HepG2 (cell line): ENCODE results near the gene CHRD. TPM values are rescaled to one million over a fixed set of nuclear protein-coding genes. Genes with fewer than 3 reads are reported as not detected.
A peak's percentile ranks its signal among the peaks of the same experiment; 100 is the strongest.

Experiments used
- GABPB1 ChIP-seq: IDR thresholded peaks from 2 replicates; pipeline ENCODE4 v1.6.1; 2016; ENCODE audit warnings: mild to moderate bottlenecking, missing genetic modification reagents, moderate library complexity, missing compliant biosample characterization
- HMG20B ChIP-seq: conservative IDR thresholded peaks from 2 replicates; pipeline ENCODE4 v1.6.1; 2016; ENCODE audit warnings: missing genetic modification reagents, missing compliant biosample characterization
- MYC ChIP-seq: sonication (generic); formaldehyde crosslinking; IDR thresholded peaks from 2 replicates; pipeline ENCODE4 v1.9.0; 2021; ENCODE audit warnings: missing genetic modification reagents, borderline replicate concordance
- POLR2G ChIP-seq: fragments of 200-400 bp; formaldehyde crosslinking; IDR thresholded peaks from 2 replicates; pipeline ENCODE4 v1.6.1; 2018; ENCODE audit warnings: mild to moderate bottlenecking, low read depth, low read length, moderate library complexity
- ZFP37 ChIP-seq: sonication (generic); formaldehyde crosslinking; IDR thresholded peaks from 2 replicates; pipeline ENCODE4 v1.4.0; 2020; ENCODE audit warnings: missing genetic modification reagents, borderline replicate concordance
- ZFP62 ChIP-seq: sonication (generic); formaldehyde crosslinking; IDR thresholded peaks from 2 replicates; pipeline ENCODE4 v1.4.0; 2020; ENCODE audit warnings: missing genetic modification reagents
- ZFX ChIP-seq: sonication (generic); formaldehyde crosslinking; IDR thresholded peaks from 2 replicates; pipeline ENCODE4 v1.4.0; 2020; ENCODE audit warnings: mild to moderate bottlenecking, low read depth, missing genetic modification reagents, moderate library complexity
- ZNF235 ChIP-seq: sonication (generic); formaldehyde crosslinking; IDR thresholded peaks from 2 replicates; pipeline ENCODE4 v1.8.1; 2023; ENCODE audit warnings: mild to moderate bottlenecking, missing genetic modification reagents, borderline replicate concordance
- ZNF530 ChIP-seq: sonication (generic); formaldehyde crosslinking; IDR thresholded peaks from 2 replicates; pipeline ENCODE4 v1.5.0; 2020; ENCODE audit warnings: low read depth, mild to moderate bottlenecking, missing genetic modification reagents
- ZSCAN12 ChIP-seq: sonication (generic); formaldehyde crosslinking; IDR thresholded peaks from 2 replicates; pipeline ENCODE4 v1.9.0; 2021; ENCODE audit warnings: mild to moderate bottlenecking, missing genetic modification reagents
- polyA plus RNA-seq, 8 experiments: library from polyadenylated mRNA; depleted of rRNA in 3 of 8; stranded (reverse) in 7 of 8; unstranded in 1 of 8; fragments of >200 nt; fragmentation: Illumina TruSeq in 4 of 8; extraction: Trizol in 4 of 8; gene quantifications; 2 replicates each; pipeline versions ENCODE4 v1.2.1 to v1.2.3, GENCODE V29; 2011 to 2016; ENCODE audit warnings: low read depth in 4 of 8, missing spikeins in 1 of 8, mixed read lengths in 1 of 8; ENCODE audit not compliant: insufficient read depth in 1 of 8
- total RNA-seq, 5 experiments: library from RNA; depleted of rRNA; stranded (reverse); fragments of >200 nt; fragmentation: Illumina TruSeq; extraction: Trizol; gene quantifications; 2 replicates each; pipeline ENCODE4 v1.2.3, GENCODE V29; 2016; ENCODE audit warnings: low read depth in 1 of 5
- TF ChIP-seq, protein P1 (sequence below): sonication (generic); formaldehyde crosslinking; IDR thresholded peaks from 2 replicates; pipeline ENCODE4 v1.4.0; 2020; ENCODE audit warnings: missing genetic modification reagents, borderline replicate concordance
- TF ChIP-seq, protein P2 (sequence below): sonication (generic); formaldehyde crosslinking; IDR thresholded peaks from 2 replicates; pipeline ENCODE4 v1.5.1; 2020; ENCODE audit warnings: mild to moderate bottlenecking, missing genetic modification reagents, moderate library complexity
- TF ChIP-seq, protein P3 (sequence below): sonication (generic); formaldehyde crosslinking; IDR thresholded peaks from 2 replicates; pipeline ENCODE4 v1.5.0; 2020; ENCODE audit warnings: mild to moderate bottlenecking, missing genetic modification reagents, moderate library complexity
- TF ChIP-seq, protein P4 (sequence below): sonication (generic); formaldehyde crosslinking; IDR thresholded peaks from 2 replicates; pipeline ENCODE4 v1.5.0; 2020; ENCODE audit warnings: mild to moderate bottlenecking, missing genetic modification reagents
- TF ChIP-seq, protein P5 (sequence below): sonication (generic); formaldehyde crosslinking; IDR thresholded peaks from 2 replicates; pipeline ENCODE4 v1.4.0; 2020; ENCODE audit warnings: missing genetic modification reagents

The CHRD gene
- total and polyA plus RNA-seq, 2 of the 13 experiments (the other 11 are each of a cell fraction or from before 2014, with no cell fraction given): 22.2 to 35.2 TPM

DNA sequence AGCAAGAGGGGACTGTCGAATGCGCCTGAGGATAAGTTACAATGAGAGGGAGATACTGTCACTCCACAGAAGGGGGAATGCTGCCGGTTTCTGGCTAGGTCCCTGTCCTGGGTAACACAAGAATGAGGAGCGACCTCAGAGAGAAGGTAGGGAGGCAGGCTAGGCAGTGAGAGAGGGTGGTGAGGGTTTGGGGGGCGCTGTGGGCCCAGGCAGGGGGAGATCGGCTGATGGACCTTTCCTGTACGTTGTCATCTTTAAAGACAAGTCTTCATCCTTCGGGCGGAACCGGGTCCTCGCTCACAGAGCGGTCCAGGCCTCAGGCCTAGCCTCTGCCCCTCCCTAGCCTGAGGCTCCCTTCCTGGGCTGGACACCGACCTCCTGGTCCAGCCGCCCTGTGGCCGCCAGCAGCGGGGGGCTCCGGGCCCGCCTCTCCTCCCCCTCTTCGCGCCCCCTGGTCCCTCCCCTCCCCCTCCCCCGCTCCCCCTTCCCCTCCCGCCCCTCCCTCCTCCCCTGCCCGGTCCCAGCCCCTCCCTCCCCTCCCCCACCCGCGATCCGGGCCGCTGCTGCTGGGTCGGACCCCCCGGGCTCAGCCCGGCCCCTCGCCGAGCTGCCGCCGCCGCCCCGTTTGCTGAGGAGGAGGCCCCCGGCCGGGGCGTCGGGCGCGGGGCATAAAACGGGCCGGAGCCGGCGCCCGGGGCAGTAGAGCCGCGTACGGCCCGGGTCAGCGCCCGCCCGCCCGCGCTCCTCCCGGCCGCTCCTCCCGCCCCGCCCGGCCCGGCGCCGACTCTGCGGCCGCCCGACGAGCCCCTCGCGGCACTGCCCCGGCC, at the start of gene CHRD (continued):
- TF ChIP-seq, protein P1, sequence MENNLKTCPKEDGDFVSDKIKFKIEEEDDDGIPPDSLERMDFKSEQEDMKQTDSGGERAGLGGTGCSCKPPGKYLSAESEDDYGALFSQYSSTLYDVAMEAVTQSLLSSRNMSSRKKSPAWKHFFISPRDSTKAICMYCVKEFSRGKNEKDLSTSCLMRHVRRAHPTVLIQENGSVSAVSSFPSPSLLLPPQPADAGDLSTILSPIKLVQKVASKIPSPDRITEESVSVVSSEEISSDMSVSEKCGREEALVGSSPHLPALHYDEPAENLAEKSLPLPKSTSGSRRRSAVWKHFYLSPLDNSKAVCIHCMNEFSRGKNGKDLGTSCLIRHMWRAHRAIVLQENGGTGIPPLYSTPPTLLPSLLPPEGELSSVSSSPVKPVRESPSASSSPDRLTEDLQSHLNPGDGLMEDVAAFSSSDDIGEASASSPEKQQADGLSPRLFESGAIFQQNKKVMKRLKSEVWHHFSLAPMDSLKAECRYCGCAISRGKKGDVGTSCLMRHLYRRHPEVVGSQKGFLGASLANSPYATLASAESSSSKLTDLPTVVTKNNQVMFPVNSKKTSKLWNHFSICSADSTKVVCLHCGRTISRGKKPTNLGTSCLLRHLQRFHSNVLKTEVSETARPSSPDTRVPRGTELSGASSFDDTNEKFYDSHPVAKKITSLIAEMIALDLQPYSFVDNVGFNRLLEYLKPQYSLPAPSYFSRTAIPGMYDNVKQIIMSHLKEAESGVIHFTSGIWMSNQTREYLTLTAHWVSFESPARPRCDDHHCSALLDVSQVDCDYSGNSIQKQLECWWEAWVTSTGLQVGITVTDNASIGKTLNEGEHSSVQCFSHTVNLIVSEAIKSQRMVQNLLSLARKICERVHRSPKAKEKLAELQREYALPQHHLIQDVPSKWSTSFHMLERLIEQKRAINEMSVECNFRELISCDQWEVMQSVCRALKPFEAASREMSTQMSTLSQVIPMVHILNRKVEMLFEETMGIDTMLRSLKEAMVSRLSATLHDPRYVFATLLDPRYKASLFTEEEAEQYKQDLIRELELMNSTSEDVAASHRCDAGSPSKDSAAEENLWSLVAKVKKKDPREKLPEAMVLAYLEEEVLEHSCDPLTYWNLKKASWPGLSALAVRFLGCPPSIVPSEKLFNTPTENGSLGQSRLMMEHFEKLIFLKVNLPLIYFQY: peak; percentile 63; the same call in 1 of the 2 replicates
- TF ChIP-seq, protein P2, sequence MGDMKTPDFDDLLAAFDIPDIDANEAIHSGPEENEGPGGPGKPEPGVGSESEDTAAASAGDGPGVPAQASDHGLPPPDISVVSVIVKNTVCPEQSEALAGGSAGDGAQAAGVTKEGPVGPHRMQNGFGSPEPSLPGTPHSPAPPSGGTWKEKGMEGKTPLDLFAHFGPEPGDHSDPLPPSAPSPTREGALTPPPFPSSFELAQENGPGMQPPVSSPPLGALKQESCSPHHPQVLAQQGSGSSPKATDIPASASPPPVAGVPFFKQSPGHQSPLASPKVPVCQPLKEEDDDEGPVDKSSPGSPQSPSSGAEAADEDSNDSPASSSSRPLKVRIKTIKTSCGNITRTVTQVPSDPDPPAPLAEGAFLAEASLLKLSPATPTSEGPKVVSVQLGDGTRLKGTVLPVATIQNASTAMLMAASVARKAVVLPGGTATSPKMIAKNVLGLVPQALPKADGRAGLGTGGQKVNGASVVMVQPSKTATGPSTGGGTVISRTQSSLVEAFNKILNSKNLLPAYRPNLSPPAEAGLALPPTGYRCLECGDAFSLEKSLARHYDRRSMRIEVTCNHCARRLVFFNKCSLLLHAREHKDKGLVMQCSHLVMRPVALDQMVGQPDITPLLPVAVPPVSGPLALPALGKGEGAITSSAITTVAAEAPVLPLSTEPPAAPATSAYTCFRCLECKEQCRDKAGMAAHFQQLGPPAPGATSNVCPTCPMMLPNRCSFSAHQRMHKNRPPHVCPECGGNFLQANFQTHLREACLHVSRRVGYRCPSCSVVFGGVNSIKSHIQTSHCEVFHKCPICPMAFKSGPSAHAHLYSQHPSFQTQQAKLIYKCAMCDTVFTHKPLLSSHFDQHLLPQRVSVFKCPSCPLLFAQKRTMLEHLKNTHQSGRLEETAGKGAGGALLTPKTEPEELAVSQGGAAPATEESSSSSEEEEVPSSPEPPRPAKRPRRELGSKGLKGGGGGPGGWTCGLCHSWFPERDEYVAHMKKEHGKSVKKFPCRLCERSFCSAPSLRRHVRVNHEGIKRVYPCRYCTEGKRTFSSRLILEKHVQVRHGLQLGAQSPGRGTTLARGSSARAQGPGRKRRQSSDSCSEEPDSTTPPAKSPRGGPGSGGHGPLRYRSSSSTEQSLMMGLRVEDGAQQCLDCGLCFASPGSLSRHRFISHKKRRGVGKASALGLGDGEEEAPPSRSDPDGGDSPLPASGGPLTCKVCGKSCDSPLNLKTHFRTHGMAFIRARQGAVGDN (CRISPR knock-in tag): peak; percentile 50
- TF ChIP-seq ZFP37 (CRISPR knock-in tag) (0 out of 2 replicates have a peak, but pooled peaks have one; percentile 24), HMG20B (CRISPR knock-in tag) (no peak), POLR2G (no peak), ZFX (peak; percentile 67), MYC (0 out of 2 replicates have a peak, but pooled peaks have one; percentile 23), ZNF235 (CRISPR knock-in tag) (no peak), GABPB1 (CRISPR knock-in tag) (peak; percentile 47), ZFP62 (CRISPR knock-in tag) (no peak), ZNF530 (no peak), ZSCAN12 (no peak)
- TF ChIP-seq, protein P3, sequence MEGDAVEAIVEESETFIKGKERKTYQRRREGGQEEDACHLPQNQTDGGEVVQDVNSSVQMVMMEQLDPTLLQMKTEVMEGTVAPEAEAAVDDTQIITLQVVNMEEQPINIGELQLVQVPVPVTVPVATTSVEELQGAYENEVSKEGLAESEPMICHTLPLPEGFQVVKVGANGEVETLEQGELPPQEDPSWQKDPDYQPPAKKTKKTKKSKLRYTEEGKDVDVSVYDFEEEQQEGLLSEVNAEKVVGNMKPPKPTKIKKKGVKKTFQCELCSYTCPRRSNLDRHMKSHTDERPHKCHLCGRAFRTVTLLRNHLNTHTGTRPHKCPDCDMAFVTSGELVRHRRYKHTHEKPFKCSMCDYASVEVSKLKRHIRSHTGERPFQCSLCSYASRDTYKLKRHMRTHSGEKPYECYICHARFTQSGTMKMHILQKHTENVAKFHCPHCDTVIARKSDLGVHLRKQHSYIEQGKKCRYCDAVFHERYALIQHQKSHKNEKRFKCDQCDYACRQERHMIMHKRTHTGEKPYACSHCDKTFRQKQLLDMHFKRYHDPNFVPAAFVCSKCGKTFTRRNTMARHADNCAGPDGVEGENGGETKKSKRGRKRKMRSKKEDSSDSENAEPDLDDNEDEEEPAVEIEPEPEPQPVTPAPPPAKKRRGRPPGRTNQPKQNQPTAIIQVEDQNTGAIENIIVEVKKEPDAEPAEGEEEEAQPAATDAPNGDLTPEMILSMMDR (CRISPR knock-in tag): peak; percentile 30; the same call in 1 of the 2 replicates
- TF ChIP-seq, protein P4, sequence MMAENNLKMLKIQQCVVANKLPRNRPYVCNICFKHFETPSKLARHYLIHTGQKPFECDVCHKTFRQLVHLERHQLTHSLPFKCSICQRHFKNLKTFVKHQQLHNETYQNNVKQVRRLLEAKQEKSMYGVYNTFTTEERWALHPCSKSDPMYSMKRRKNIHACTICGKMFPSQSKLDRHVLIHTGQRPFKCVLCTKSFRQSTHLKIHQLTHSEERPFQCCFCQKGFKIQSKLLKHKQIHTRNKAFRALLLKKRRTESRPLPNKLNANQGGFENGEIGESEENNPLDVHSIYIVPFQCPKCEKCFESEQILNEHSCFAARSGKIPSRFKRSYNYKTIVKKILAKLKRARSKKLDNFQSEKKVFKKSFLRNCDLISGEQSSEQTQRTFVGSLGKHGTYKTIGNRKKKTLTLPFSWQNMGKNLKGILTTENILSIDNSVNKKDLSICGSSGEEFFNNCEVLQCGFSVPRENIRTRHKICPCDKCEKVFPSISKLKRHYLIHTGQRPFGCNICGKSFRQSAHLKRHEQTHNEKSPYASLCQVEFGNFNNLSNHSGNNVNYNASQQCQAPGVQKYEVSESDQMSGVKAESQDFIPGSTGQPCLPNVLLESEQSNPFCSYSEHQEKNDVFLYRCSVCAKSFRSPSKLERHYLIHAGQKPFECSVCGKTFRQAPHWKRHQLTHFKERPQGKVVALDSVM (CRISPR knock-in tag): peak; percentile 29; the same call in 1 of the 2 replicates
- TF ChIP-seq, protein P5, sequence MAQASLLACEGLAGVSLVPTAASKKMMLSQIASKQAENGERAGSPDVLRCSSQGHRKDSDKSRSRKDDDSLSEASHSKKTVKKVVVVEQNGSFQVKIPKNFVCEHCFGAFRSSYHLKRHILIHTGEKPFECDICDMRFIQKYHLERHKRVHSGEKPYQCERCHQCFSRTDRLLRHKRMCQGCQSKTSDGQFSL (CRISPR knock-in tag): peak; percentile 28; the same call in 1 of the 2 replicates
